WI38 (cell line): ENCODE results near the gene UVRAG.
"Not testable (repeated sequence)": the region's sequence is repeated elsewhere in the genome, so short reads cannot be mapped to it uniquely, and the experiment has no call there.

Source experiments
- H3K4me3 ChIP-seq: 2 replicates; pipeline ENCODE4 v1.5.1; 2011; ENCODE audit warnings: low read depth, mild to moderate bottlenecking, control low read depth, low read length
- TF ChIP-seq, protein P1 (sequence below): IDR thresholded peaks from 2 replicates; pipeline ENCODE4 v1.5.1; 2012; ENCODE audit warnings: low read depth, mild to moderate bottlenecking, control low read depth, low read length

The UVRAG gene

DNA sequence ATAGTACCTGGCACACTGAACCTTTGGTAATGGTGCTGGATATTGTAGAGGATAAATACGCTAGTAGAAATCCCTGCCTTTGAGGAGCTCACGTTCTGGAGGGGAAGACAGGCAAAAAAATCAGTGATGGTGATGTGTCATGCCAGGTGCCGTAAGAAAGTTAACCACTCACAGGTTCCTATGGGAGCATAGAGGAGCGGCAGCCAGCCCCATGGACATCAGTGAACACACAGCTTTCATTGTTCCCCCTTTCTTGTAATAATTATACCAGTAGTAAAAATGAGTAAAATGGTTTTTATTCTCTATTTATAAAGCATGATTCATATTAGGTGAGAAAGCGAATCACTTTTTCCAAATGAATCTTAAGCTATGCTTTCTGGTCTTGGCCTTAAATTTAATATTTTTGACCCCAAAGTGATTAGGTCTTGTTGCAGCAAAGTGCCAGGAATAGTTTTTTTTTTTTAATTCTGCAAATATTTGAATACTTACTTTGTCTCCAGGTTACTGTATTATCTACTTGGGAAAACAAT, 57.9 kb downstream of the UVRAG start:
- TF ChIP-seq, protein P1, sequence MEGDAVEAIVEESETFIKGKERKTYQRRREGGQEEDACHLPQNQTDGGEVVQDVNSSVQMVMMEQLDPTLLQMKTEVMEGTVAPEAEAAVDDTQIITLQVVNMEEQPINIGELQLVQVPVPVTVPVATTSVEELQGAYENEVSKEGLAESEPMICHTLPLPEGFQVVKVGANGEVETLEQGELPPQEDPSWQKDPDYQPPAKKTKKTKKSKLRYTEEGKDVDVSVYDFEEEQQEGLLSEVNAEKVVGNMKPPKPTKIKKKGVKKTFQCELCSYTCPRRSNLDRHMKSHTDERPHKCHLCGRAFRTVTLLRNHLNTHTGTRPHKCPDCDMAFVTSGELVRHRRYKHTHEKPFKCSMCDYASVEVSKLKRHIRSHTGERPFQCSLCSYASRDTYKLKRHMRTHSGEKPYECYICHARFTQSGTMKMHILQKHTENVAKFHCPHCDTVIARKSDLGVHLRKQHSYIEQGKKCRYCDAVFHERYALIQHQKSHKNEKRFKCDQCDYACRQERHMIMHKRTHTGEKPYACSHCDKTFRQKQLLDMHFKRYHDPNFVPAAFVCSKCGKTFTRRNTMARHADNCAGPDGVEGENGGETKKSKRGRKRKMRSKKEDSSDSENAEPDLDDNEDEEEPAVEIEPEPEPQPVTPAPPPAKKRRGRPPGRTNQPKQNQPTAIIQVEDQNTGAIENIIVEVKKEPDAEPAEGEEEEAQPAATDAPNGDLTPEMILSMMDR, result no peak
- H3K4me3 ChIP-seq, result no peak overlapping the region

- TF ChIP-seq, protein P1, result no peak
- H3K4me3 ChIP-seq, result no peak overlapping the region
Measured at GRCh38 chr11:75873417-75874221, 58.6 kb downstream of the UVRAG start.

GRCh38 chr11:75874684-75875341, 59.8 kb downstream of the UVRAG start:
- no peak overlapping the region for H3K4me3 ChIP-seq
- TF ChIP-seq, protein P1, result no peak

DNA sequence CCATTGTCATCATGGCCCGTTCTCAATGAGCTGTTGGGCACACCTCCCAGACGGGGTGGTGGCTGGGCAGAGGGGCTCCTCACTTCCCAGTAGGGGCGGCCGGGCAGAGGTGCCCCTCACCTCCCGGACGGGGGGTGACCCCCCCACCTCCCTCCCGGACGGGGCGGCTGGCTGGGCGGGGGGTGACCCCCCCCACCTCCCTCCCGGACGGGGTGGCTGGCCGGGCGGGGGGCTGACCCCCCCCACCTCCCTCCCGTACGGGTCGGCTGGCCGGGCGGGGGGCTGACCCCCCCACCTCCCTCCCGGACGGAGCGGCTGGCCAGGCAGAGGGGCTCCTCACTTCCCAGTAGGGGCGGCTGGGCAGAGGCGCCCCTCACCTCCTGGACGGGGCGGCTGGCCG, 62.3 kb downstream of the UVRAG start:
- not testable (repeated sequence) for H3K4me3 ChIP-seq

DNA sequence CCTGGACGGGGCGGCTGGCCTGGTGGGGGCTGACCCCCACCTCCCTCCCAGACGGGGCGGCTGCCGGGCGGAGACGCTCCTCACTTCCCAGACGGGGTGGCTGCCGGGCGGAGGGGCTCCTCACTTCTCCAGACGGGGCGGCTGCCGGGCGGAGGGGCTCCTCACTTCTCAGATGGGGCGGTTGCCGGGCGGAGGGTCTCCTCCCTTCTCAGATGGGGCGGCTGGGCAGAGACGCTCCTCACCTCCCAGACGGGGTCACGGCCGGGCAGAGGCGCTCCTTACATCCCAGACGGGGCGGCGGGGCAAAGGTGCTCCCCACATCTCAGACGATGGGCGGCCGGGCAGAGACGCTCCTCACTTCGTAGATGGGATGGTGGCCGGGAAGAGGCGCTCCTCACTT, 62.9 kb downstream of the UVRAG start:
- not testable (repeated sequence) for H3K4me3 ChIP-seq

DNA sequence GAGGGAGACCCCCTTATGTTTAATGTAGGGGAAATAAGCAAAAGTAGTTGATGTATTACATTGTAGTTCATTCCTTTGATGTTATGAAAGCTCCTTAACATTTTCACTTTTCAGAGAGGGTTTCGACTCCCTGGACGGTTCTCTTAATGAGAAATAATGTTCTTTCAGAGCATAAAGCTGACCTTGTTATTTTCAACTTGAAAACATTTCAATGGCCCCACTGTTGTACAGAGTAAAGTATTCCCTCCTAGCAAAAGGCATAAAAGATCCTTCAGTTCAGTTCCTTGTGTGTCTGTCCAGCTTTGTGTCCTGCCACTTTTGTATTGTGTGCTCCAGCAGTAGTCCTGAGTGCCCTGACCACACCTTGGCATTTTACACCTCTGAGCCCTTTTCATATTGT, 63.9 kb downstream of the UVRAG start:
- TF ChIP-seq, protein P1, result no peak
- H3K4me3 ChIP-seq, result no peak overlapping the region

GRCh38 chr11:75879737-75880136, 64.7 kb downstream of the UVRAG start:
- TF ChIP-seq, protein P1, result no peak
- H3K4me3 ChIP-seq, result no peak overlapping the region

GRCh38 chr11:75880343-75880742, 65.3 kb downstream of the UVRAG start:
- H3K4me3 ChIP-seq, result not testable (repeated sequence)
